ENCODE results near the gene DLL3.

Gene DLL3

GRCh38 chr19:39481676-39482075 is 17.1 kb upstream of the DLL3 start:
- DNase-seq (ENCODE audit: low spot score), result no peak

- no peak for DNase-seq (ENCODE audit: low spot score)
These were observed 15.6 kb upstream of the DLL3 start for GRCh38 chr19:39483141-39483540.

GRCh38 chr19:39489756-39490155 is 9.0 kb upstream of the DLL3 start:
- no peak for DNase-seq (ENCODE audit: low spot score)

GRCh38 chr19:39492225-39492624 is 6.5 kb upstream of the DLL3 start:
- no peak for DNase-seq (ENCODE audit: low spot score)

GRCh38 chr19:39492788-39493187 is 6.0 kb upstream of the DLL3 start:
- DNase-seq (ENCODE audit: low spot score), result no peak

- DNase-seq (ENCODE audit: low spot score), result peak; percentile 55
These were observed 4.1 kb upstream of the DLL3 start for GRCh38 chr19:39494661-39495060.

- peak; percentile 9 for DNase-seq (ENCODE audit: low spot score)
These were observed 2.7 kb upstream of the DLL3 start for GRCh38 chr19:39496063-39496462.

GRCh38 chr19:39497701-39497995 is 1.1 kb upstream of the DLL3 start:
- no peak for DNase-seq (ENCODE audit: low spot score)

- DNase-seq (ENCODE audit: low spot score), result peak; percentile 89
These were observed 550 bp upstream of the DLL3 start for GRCh38 chr19:39497996-39498797.

- DNase-seq (ENCODE audit: low spot score), result peak; percentile 5
These were observed 1.2 kb downstream of the DLL3 start for GRCh38 chr19:39499932-39500331.

- DNase-seq (ENCODE audit: low spot score), result peak; percentile 15
These were observed 1.8 kb downstream of the DLL3 start for GRCh38 chr19:39500543-39500942.

GRCh38 chr19:39501340-39501739 is 2.6 kb downstream of the DLL3 start:
- DNase-seq (ENCODE audit: low spot score), result peak; percentile 1

GRCh38 chr19:39502640-39503417 is 4.1 kb downstream of the DLL3 start:
- peak; percentile 90 for DNase-seq (ENCODE audit: low spot score)

- DNase-seq (ENCODE audit: low spot score), result no peak
These were observed 7.8 kb downstream of the DLL3 start for GRCh38 chr19:39506598-39506943.

- no peak for DNase-seq (ENCODE audit: low spot score)
These were observed 8.4 kb downstream of the DLL3 start for GRCh38 chr19:39506944-39507714.

GRCh38 chr19:39507715-39508364 is 9.1 kb downstream of the DLL3 start:
- DNase-seq (ENCODE audit: low spot score), result no peak

- DNase-seq (ENCODE audit: low spot score), result no peak
These were observed 9.9 kb downstream of the DLL3 start for GRCh38 chr19:39508629-39509028.

- DNase-seq (ENCODE audit: low spot score), result peak; percentile 2
These were observed 10.5 kb downstream of the DLL3 start for GRCh38 chr19:39509233-39509632.

GRCh38 chr19:39512988-39513387 is 14.2 kb downstream of the DLL3 start:
- DNase-seq (ENCODE audit: low spot score), result peak; percentile 19

- peak; percentile 54 for DNase-seq (ENCODE audit: low spot score)
These were observed 16.2 kb downstream of the DLL3 start, which contains the start of gene SELENOV for GRCh38 chr19:39514840-39515550. Gene SELENOV (plus strand): TSS chr19:39515139. CDS start chr19:39515213, 74 bp downstream.

- no peak for DNase-seq (ENCODE audit: low spot score)
These were observed 16.9 kb downstream of the DLL3 start for GRCh38 chr19:39515551-39516191.

Data from NAMALWA (cell line).